OCI-M2 (cell line): ENCODE measurements around the gene DAPL1.
"Not testable (repeated sequence)": the region's sequence is repeated elsewhere in the genome, so short reads cannot be mapped to it uniquely, and the experiment has no call there.

Experiments used
- DNase-seq: peaks from one replicate; lab custom pipeline; 2025; ENCODE audit not compliant: unreplicated experiment; lab: John Stamatoyannopoulos, UW

Gene DAPL1

GRCh38 chr2:158817588-158817987, 22.5 kb downstream of the DAPL1 start:
- DNase-seq = no peak

- DNase-seq = no peak
These were observed 23.4 kb downstream of the DAPL1 start for GRCh38 chr2:158818511-158818910.

- no peak for DNase-seq
These were observed 27.1 kb downstream of the DAPL1 start for GRCh38 chr2:158822193-158822592.

GRCh38 chr2:158823486-158824237, 28.5 kb downstream of the DAPL1 start:
- no peak for DNase-seq

- no peak for DNase-seq
These were observed 29.9 kb downstream of the DAPL1 start for GRCh38 chr2:158825021-158825420.

GRCh38 chr2:158826965-158827364, 31.8 kb downstream of the DAPL1 start:
- no peak for DNase-seq

- DNase-seq = no peak
These were observed 33.5 kb downstream of the DAPL1 start for GRCh38 chr2:158828378-158829164.

GRCh38 chr2:158829167-158829566, 34.0 kb downstream of the DAPL1 start:
- no peak for DNase-seq

- DNase-seq = no peak
These were observed 35.1 kb downstream of the DAPL1 start for GRCh38 chr2:158830201-158830600.

GRCh38 chr2:158835431-158835830, 40.3 kb downstream of the DAPL1 start:
- no peak for DNase-seq

- DNase-seq = no peak
These were observed 42.5 kb downstream of the DAPL1 start for GRCh38 chr2:158837645-158838044.

GRCh38 chr2:158841850-158842249, 46.7 kb downstream of the DAPL1 start:
- DNase-seq = no peak

GRCh38 chr2:158845444-158845843, 50.3 kb downstream of the DAPL1 start:
- no peak for DNase-seq

- no peak for DNase-seq
These were observed 50.7 kb downstream of the DAPL1 start for GRCh38 chr2:158845859-158846258.

- not testable (repeated sequence) for DNase-seq
These were observed 52.4 kb downstream of the DAPL1 start for GRCh38 chr2:158847526-158847925.

GRCh38 chr2:158848031-158848970, 53.2 kb downstream of the DAPL1 start:
- not testable (repeated sequence) for DNase-seq

- not testable (repeated sequence) for DNase-seq
These were observed 65.1 kb downstream of the DAPL1 start for GRCh38 chr2:158860179-158860578.

GRCh38 chr2:158861626-158862025, 66.5 kb downstream of the DAPL1 start:
- DNase-seq = not testable (repeated sequence)

GRCh38 chr2:158865469-158865868, 70.4 kb downstream of the DAPL1 start:
- not testable (repeated sequence) for DNase-seq
